GM12878 (cell line): Measurements from ENCODE around the gene TMEM250. TPM values are rescaled to one million over a fixed set of nuclear protein-coding genes. Genes with fewer than 3 reads are reported as not detected.

Source experiments
- ATAC-seq: fragments of 200-7000 bp; cut with Tn5 transposase; 3 replicates; pipeline ENCODE4 v1.9.1; 2020; ENCODE audit warnings: mild to moderate bottlenecking, moderate library complexity
- BruUV-seq: library from RNA; stranded (reverse); fragments of 400-500 nt; replicated peaks from 2 replicates; lab custom pipeline; 2021; lab: Mats Ljungman, UMichigan
- CTCF ChIA-PET: fragments of 300-600 bp; sonication (Branson Sonifier 250); formaldehyde crosslinking; extraction: SDS; loops from one replicate; lab custom pipeline; 2021; ENCODE audit warnings: inconsistent platforms; lab: Yijun Ruan, JAX
- POLR2A ChIA-PET: fragments of 350-600 bp; formaldehyde crosslinking; extraction: SDS; loops from one replicate; lab custom pipeline; 2021; ENCODE audit warnings: inconsistent platforms; lab: Charles Lee
- RAD21 ChIA-PET: fragments of 300-600 bp; sonication (Branson Sonifier 250); formaldehyde crosslinking; loops from one replicate; lab custom pipeline; 2023; ENCODE audit warnings: antibody characterized with exemption; ENCODE audit not compliant: unreplicated experiment; lab: Charles Lee
- SMC1A ChIA-PET: fragments of 300-600 bp; sonication (Branson Sonifier 250); formaldehyde crosslinking; loops from one replicate; lab custom pipeline; 2023; ENCODE audit not compliant: unreplicated experiment, uncharacterized antibody; lab: Charles Lee
- DNase-seq: peaks from one replicate; pipeline ENCODE4 v3.0.0-alpha.2; 2011; ENCODE audit warnings: low read depth, low spot score
- FAIRE-seq: peaks from 3 replicates; lab custom pipeline; 2011; peaks lifted over from hg19 to GRCh38; lab: Jason Lieb, UNC
- H2AFZ ChIP-seq: 2 replicates; pipeline ENCODE4 v1.6.0; 2011; ENCODE audit warnings: low read depth, low read length, control low read depth; ENCODE audit not compliant: control insufficient read depth
- H3K27ac ChIP-seq: 2 replicates; pipeline ENCODE4 v1.5.1; 2011; ENCODE audit warnings: control low read depth; ENCODE audit not compliant: control insufficient read depth, insufficient read depth
- H3K27me3 ChIP-seq, 2 experiments: replicated peaks in 1 of 2; 2 replicates each; pipeline versions ENCODE4 v1.6.0 to v1.6.1; 2011; ENCODE audit warnings: low read length in 1 of 2; ENCODE audit not compliant: control insufficient read depth in 2 of 2, insufficient read depth in 2 of 2
- H3K36me3 ChIP-seq, 2 experiments: 2 replicates each; pipeline ENCODE4 v1.5.1; 2011; ENCODE audit warnings: low read length in 1 of 2; ENCODE audit not compliant: control insufficient read depth in 2 of 2, insufficient read depth in 2 of 2
- H3K4me1 ChIP-seq: 2 replicates; pipeline ENCODE4 v1.6.1; 2011; ENCODE audit warnings: mild to moderate bottlenecking, low read length, moderate library complexity, mixed read lengths; ENCODE audit not compliant: control insufficient read depth, insufficient read depth
- H3K4me2 ChIP-seq: 2 replicates; pipeline ENCODE4 v1.6.0; 2011; ENCODE audit warnings: control low read depth; ENCODE audit not compliant: control insufficient read depth, insufficient read depth
- H3K4me3 ChIP-seq: fragments of 200-600 bp; sonication (generic); 2 replicates; pipeline ENCODE4 v1.5.1; 2016
- H3K79me2 ChIP-seq: 2 replicates; pipeline ENCODE4 v1.6.0; 2011; ENCODE audit warnings: low read length; ENCODE audit not compliant: control insufficient read depth, insufficient read depth
- H3K9ac ChIP-seq: 2 replicates; pipeline ENCODE4 v1.8.0; 2011; ENCODE audit warnings: low read length, control low read depth, mixed read lengths; ENCODE audit not compliant: control insufficient read depth, insufficient read depth
- H3K9me3 ChIP-seq: replicated peaks from 3 replicates; pipeline ENCODE4 v1.5.1; 2011; ENCODE audit warnings: mild to moderate bottlenecking, low read length; ENCODE audit not compliant: control insufficient read depth, insufficient read depth
- H4K20me1 ChIP-seq: 2 replicates; pipeline ENCODE4 v1.6.0; 2011; ENCODE audit not compliant: control insufficient read depth, insufficient read depth
- ESRRA ChIP-seq: IDR thresholded peaks from 2 replicates; pipeline ENCODE4 v1.6.1; 2012; ENCODE audit warnings: mild to moderate bottlenecking, low read length, improper control_type of control experiment
- GABPA ChIP-seq: IDR thresholded peaks from 2 replicates; pipeline ENCODE4 v1.6.1; 2014; ENCODE audit warnings: antibody characterized with exemption, low read depth, mild to moderate bottlenecking, inconsistent platforms
- SIN3A ChIP-seq: IDR thresholded peaks from 2 replicates; pipeline ENCODE4 v1.6.1; 2012; ENCODE audit warnings: low read depth, low read length, improper control_type of control experiment
- TARDBP ChIP-seq: IDR thresholded peaks from 2 replicates; pipeline ENCODE4 v1.6.1; 2016; ENCODE audit warnings: borderline replicate concordance
- ZBTB40 ChIP-seq: fragments of 450-650 bp; IDR thresholded peaks from 2 replicates; pipeline ENCODE4 v1.6.1; 2016; ENCODE audit warnings: mild to moderate bottlenecking, moderate library complexity, borderline replicate concordance
- ZNF274 ChIP-seq: IDR thresholded peaks from one replicate; pipeline ENCODE4 v1.8.0; 2011; ENCODE audit not compliant: insufficient read length, insufficient read depth
- ZZZ3 ChIP-seq: IDR thresholded peaks from 2 replicates; pipeline ENCODE4 v1.6.1; 2011; ENCODE audit warnings: low read depth; ENCODE audit not compliant: control insufficient read depth, insufficient read length
- WGBS: methylation state at CpG from one replicate; pipeline ENCODE4 v1.1.6; 2016; ENCODE audit warnings: low lambda C conversion rate; ENCODE audit not compliant: insufficient replicate concordance, insufficient coverage; ENCODE audit errors: missing lambda C conversion rate; 5-methylcytosine and 5-hydroxymethylcytosine counted together
- in situ Hi-C: fragments of 300-500 bp; cut with MboI; formaldehyde crosslinking; loops from 9 replicates; pipeline ENCODE4 v1.14.3; 2018; ENCODE audit warnings: mixed read lengths
- intact Hi-C: fragments of 100-400 bp; cut with micrococcal nuclease; formaldehyde crosslinking; loops from one replicate; pipeline ENCODE4 v1.14.2; 2022; ENCODE audit not compliant: unreplicated experiment
- polyA plus RNA-seq, 11 experiments: library from polyadenylated mRNA; depleted of rRNA in 4 of 11; unstranded in 6 of 11; stranded (reverse) in 5 of 11; fragments of >200 nt; fragmentation: Nextera tagmentation in 4 of 11; fragmentation: Illumina TruSeq in 1 of 11; extraction: Ambion mirVana in 4 of 11; extraction: Trizol in 1 of 11; gene quantifications; 1 replicate in 1 of 11; 2 replicates in 10 of 11; pipeline versions ENCODE4 v1.2.1 to v1.2.3, GENCODE V29; 2011 to 2016; ENCODE audit warnings: inconsistent platforms in 2 of 11, missing spikeins in 2 of 11, low read depth in 1 of 11
- total RNA-seq, 4 experiments: library from RNA; depleted of rRNA in 3 of 4; stranded (reverse); fragments of >200 nt in 3 of 4; fragmentation: Illumina TruSeq in 1 of 4; extraction: Trizol in 1 of 4; gene quantifications; 2 replicates each; pipeline versions ENCODE4 v1.2.1 to v1.2.3, GENCODE V29; 2013 to 2021
- TF ChIP-seq, protein P1 (sequence below): fragments of 450-650 bp; IDR thresholded peaks from 2 replicates; pipeline ENCODE4 v1.6.1; 2016; ENCODE audit warnings: mild to moderate bottlenecking
- TF ChIP-seq, protein P2 (sequence below): IDR thresholded peaks from 2 replicates; pipeline ENCODE4 v1.6.1; 2011; ENCODE audit warnings: borderline replicate concordance, low read depth, mild to moderate bottlenecking, moderate library complexity, low read length; ENCODE audit not compliant: insufficient read depth, poor library complexity, severe bottlenecking

TMEM250 gene
- total and polyA plus RNA-seq, 10 of the 15 experiments (the other 5 are each of a cell fraction or from before 2014, with no cell fraction given), result 0.39 to 39.9 (median 8.5) TPM

- in situ Hi-C loops (no loop called here), intact Hi-C loops (no loop called here)
- RAD21 ChIA-PET, result no interaction called here
- H3K9me3 ChIP-seq, result no peaks in the 10 kb centered on the region
- SMC1A ChIA-PET, result no interaction called here
- ATAC-seq, result no peak
- H4K20me1 ChIP-seq, result no peaks in the 10 kb centered on the region
- no peak overlapping the region for H3K9ac ChIP-seq
- H3K36me3 ChIP-seq, result no peaks in the 10 kb centered on the region
- no peak overlapping the region for H3K4me2 ChIP-seq
- 34% methylated on average over 10 of the region's 12 CpGs for WGBS
- no peaks in the 10 kb centered on the region for H3K4me1 ChIP-seq
- no peak for TF ChIP-seq TARDBP
- DNase-seq, result no peak
- H3K27ac ChIP-seq, result no peak overlapping the region
- no TSS peak for BruUV-seq
- POLR2A ChIA-PET, result no interaction called here
- no peak overlapping the region for H2AFZ ChIP-seq
- H3K4me3 ChIP-seq, result no peak overlapping the region
- CTCF ChIA-PET, result no interaction called here
- H3K27me3 ChIP-seq, result peaks cover 0 to 3% of the 10 kb centered on the region in 2 experiments; a peak in 2 of 4 replicates
- H3K79me2 ChIP-seq, result no peaks in the 10 kb centered on the region
- FAIRE-seq, result no peak
Observed at GRCh38 chr9:136160381-136160841, 41.7 kb upstream of the TMEM250 start.

- ChIA-PET CTCF (interaction anchor here (1.6 kb wide), 1 partner anchor 11 kb away, joined by 7 read pairs; no protein-coding TSS in a partner anchor), SMC1A (no interaction called here), POLR2A (interaction anchor here (0.5 kb wide), 1 partner anchor 1345 kb away, joined by 5 read pairs; no protein-coding TSS in a partner anchor), RAD21 (no interaction called here)
- Histone ChIP-seq H3K27ac (no peak overlapping the region), H3K9me3 (no peaks in the 10 kb centered on the region), H3K27me3 (peaks cover 0 to 3% of the 10 kb centered on the region in 2 experiments; a peak in 2 of 4 replicates), H2AFZ (no peak overlapping the region), H3K4me1 (no peaks in the 10 kb centered on the region), H3K4me3 (no peak overlapping the region), H4K20me1 (no peaks in the 10 kb centered on the region), H3K36me3 (no peaks in the 10 kb centered on the region), H3K4me2 (no peak overlapping the region), H3K79me2 (no peaks in the 10 kb centered on the region), H3K9ac (no peak overlapping the region)
- in situ Hi-C loops, result no loop called here
- no TSS peak for BruUV-seq
- FAIRE-seq (no peak), ATAC-seq (no peak), DNase-seq (no peak)
- WGBS, result 51% methylated on average over 16 of the region's 16 CpGs
- intact Hi-C loops, result no loop called here
- TF ChIP-seq ESRRA (no peak), ZBTB40 (no peak), GABPA (no peak), SIN3A (no peak), ZZZ3 (no peak), ZNF274 (no peak)
- TF ChIP-seq, protein P1, sequence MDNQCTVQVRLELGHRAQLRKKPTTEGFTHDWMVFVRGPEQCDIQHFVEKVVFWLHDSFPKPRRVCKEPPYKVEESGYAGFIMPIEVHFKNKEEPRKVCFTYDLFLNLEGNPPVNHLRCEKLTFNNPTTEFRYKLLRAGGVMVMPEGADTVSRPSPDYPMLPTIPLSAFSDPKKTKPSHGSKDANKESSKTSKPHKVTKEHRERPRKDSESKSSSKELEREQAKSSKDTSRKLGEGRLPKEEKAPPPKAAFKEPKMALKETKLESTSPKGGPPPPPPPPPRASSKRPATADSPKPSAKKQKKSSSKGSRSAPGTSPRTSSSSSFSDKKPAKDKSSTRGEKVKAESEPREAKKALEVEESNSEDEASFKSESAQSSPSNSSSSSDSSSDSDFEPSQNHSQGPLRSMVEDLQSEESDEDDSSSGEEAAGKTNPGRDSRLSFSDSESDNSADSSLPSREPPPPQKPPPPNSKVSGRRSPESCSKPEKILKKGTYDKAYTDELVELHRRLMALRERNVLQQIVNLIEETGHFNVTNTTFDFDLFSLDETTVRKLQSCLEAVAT, result no peak
- TF ChIP-seq, protein P2, sequence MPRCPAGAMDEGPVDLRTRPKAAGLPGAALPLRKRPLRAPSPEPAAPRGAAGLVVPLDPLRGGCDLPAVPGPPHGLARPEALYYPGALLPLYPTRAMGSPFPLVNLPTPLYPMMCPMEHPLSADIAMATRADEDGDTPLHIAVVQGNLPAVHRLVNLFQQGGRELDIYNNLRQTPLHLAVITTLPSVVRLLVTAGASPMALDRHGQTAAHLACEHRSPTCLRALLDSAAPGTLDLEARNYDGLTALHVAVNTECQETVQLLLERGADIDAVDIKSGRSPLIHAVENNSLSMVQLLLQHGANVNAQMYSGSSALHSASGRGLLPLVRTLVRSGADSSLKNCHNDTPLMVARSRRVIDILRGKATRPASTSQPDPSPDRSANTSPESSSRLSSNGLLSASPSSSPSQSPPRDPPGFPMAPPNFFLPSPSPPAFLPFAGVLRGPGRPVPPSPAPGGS, result no peak
Observed at GRCh38 chr9:136159851-136160250, 41.2 kb upstream of the TMEM250 start.
